ENCODE data around the gene ST3GAL5. TPM values are rescaled to one million over a fixed set of nuclear protein-coding genes. Genes with fewer than 3 reads are reported as not detected.

Gene ST3GAL5
- total RNA-seq, 1 experiment from 2014 or later: 3.8 TPM

DNA sequence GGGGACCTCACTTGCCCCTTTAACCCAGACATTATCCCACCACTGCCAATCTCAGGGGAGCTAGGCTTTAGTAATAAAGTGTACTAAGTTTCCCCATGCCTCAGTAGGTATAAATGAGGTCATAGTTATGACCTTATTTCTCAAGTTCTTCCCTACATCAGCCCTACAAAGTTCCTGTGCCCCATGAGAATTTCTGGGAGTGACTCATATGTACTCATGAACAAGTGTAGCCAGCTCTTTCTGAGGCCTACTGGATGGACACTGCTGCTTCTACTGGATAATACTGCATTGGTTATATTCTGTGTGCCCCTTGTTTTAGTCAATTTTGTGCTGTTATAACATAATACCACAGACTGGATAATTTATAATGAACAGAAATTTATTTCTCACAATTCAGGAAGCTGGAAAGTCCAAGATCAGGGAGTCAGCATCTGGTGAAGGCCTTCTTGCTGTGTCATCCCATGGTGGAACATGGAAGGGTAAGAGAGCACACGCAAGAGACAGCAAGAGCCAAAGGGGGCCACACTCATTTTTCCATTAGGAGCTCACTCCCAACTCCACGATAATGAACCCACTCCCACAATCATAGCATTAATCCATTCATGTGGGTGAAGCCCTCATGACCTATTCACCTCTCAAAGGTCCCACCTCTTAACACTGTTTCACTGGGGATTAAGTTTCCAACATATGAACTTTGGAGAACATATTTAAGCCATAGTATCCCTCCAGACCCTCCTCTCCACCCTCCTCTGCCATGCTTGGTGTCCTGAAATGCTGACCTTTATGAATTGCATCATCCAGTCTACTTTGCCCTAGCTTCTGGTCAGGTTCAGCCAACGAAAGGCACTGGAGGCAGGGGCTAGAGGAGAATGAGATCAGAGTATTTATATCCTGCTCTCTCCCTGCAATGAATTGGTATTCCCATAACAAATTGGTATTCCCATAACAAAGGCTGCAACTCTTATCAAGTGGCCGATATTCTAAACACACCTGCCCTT, 25.4 kb upstream of the ST3GAL5 start:
- BruUV-seq (replicated peaks): no TSS peak
- Mint-ChIP-seq H3K27ac (ENCODE audit: unreplicated experiment) (no peak overlapping the region), H3K27me3 (ENCODE audit: unreplicated experiment) (peaks cover 16% of the 10 kb centered on the region), H3K4me3 (ENCODE audit: low read depth, unreplicated experiment) (no peak overlapping the region), H3K9me3 (ENCODE audit: low read depth, unreplicated experiment) (no peaks in the 10 kb centered on the region), H3K36me3 (ENCODE audit: insufficient read depth, unreplicated experiment) (no peaks in the 10 kb centered on the region), H3K4me1 (ENCODE audit: low read depth, unreplicated experiment) (no peaks in the 10 kb centered on the region)
- no peak for DNase-seq
- no peak for TF ChIP-seq CTCF (IDR thresholded peaks at IDR 0.05; ENCODE audit: unreplicated experiment)
- intact Hi-C loops (cut with micrococcal nuclease; ENCODE audit: unreplicated experiment): no loop called here
- CTCF ChIA-PET: interaction anchor here (0.7 kb wide), 1 partner anchor 33 kb away, joined by 3 read pairs; no protein-coding TSS in a partner anchor

DNA sequence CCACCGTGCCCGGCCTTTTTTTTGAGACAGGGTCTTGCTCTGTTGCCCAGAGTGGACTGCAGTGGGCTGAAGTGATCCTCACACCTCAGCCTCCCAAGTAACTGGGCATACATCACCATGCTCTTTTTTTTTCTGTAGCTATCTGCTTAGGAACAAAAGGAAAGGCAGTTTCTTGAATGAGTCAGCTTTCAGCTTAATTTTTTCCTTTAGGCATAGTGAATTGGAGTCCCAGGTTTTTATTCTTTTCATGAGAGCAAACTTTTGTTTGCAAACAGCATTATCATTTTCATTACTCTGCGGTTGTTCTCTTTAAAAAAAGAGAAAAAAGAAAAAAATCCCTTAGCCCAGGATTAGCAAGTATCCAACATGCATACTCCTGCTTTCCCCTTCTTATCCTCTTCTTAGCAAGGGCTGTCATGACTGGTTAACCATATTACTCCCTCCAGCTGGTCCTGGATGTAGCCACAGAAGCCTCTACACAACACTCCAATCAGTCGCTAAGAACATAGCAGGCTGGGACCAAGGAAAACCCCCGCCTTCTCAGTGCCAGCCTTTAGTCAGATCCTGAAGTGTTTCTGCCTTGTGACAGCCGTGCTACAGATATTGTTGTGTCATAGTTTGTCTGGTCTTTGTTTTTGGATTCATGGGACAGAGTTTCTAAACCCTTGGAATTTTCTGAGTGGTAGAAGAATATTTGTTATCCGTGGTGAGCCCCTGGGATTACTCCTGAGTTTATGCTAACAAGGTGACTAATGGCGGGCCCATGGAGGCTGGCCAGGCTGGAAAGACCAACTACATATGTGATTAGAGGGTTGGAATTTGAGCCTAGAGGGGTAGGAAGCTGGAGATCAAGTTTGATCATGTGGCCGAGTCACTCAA, 23.3 kb upstream of the ST3GAL5 start:
- no peak overlapping the region for H3K27ac Mint-ChIP-seq (ENCODE audit: unreplicated experiment)
- DNase-seq: no peak
- no TSS peak for BruUV-seq (replicated peaks)
- H3K27me3 Mint-ChIP-seq (ENCODE audit: unreplicated experiment): peaks cover 13% of the 10 kb centered on the region
- H3K4me1 Mint-ChIP-seq (ENCODE audit: low read depth, unreplicated experiment): no peaks in the 10 kb centered on the region
- H3K4me3 Mint-ChIP-seq (ENCODE audit: low read depth, unreplicated experiment): no peak overlapping the region
- CTCF ChIA-PET: no interaction called here
- H3K9me3 Mint-ChIP-seq (ENCODE audit: low read depth, unreplicated experiment): no peaks in the 10 kb centered on the region
- TF ChIP-seq CTCF (IDR thresholded peaks at IDR 0.05; ENCODE audit: unreplicated experiment): no peak
- H3K36me3 Mint-ChIP-seq (ENCODE audit: insufficient read depth, unreplicated experiment): no peaks in the 10 kb centered on the region
- intact Hi-C loops (cut with micrococcal nuclease; ENCODE audit: unreplicated experiment): no loop called here

- CTCF ChIA-PET: no interaction called here
- Mint-ChIP-seq H3K4me1 (ENCODE audit: low read depth, unreplicated experiment) (no peaks in the 10 kb centered on the region), H3K4me3 (ENCODE audit: low read depth, unreplicated experiment) (no peak overlapping the region), H3K36me3 (ENCODE audit: insufficient read depth, unreplicated experiment) (no peaks in the 10 kb centered on the region), H3K27me3 (ENCODE audit: unreplicated experiment) (peaks cover 22% of the 10 kb centered on the region), H3K27ac (ENCODE audit: unreplicated experiment) (no peak overlapping the region), H3K9me3 (ENCODE audit: low read depth, unreplicated experiment) (no peaks in the 10 kb centered on the region)
- no peak for TF ChIP-seq CTCF (IDR thresholded peaks at IDR 0.05; ENCODE audit: unreplicated experiment)
- BruUV-seq (replicated peaks): no TSS peak
- DNase-seq: no peak
- intact Hi-C loops (cut with micrococcal nuclease; ENCODE audit: unreplicated experiment): no loop called here
Measured at GRCh38 chr2:85911097-85911496, 22.3 kb upstream of the ST3GAL5 start.

DNA sequence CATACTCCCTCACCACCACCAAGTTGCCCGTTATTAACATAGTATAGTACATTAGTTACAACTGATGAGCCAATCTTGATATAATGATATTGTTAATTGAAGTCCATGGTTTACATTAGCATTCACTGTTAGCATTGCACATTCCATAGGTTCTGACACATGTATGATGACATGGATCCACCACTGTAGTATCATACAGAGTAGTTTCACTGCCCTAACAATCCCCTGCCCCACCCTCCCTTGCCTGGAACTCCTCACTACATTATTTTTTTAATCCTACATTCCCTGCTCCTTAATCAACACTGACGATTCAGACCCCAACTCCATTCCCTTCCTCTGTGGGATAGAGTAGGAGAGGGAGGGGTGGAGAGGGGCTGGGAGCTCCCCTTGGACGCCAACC, 20.2 kb upstream of the ST3GAL5 start:
- no TSS peak for BruUV-seq (replicated peaks)
- Mint-ChIP-seq H3K27ac (ENCODE audit: unreplicated experiment) (no peak overlapping the region), H3K9me3 (ENCODE audit: low read depth, unreplicated experiment) (no peaks in the 10 kb centered on the region), H3K36me3 (ENCODE audit: insufficient read depth, unreplicated experiment) (no peaks in the 10 kb centered on the region), H3K4me1 (ENCODE audit: low read depth, unreplicated experiment) (no peaks in the 10 kb centered on the region), H3K4me3 (ENCODE audit: low read depth, unreplicated experiment) (no peak overlapping the region), H3K27me3 (ENCODE audit: unreplicated experiment) (peaks cover 43% of the 10 kb centered on the region)
- CTCF ChIA-PET: no interaction called here
- intact Hi-C loops (cut with micrococcal nuclease; ENCODE audit: unreplicated experiment): no loop called here
- no peak for TF ChIP-seq CTCF (IDR thresholded peaks at IDR 0.05; ENCODE audit: unreplicated experiment)
- DNase-seq: no peak
